Muscle layer of colon (tissue), 2 donors: ENCODE measurements around the gene IMMP2L.

Experiments used
- H3K27ac ChIP-seq: one replicate; pipeline ENCODE4 v1.7.0; 2013; ENCODE audit warnings: low read depth, mild to moderate bottlenecking, low read length, moderate library complexity
- H3K27me3 ChIP-seq, 2 donors: one replicate each; pipeline ENCODE4 v1.7.0; 2013; ENCODE audit warnings: low read length in 2 of 2, mild to moderate bottlenecking in 2 of 2; ENCODE audit not compliant: insufficient read depth in 2 of 2, control insufficient read depth in 1 of 2
- H3K36me3 ChIP-seq: one replicate; pipeline ENCODE4 v1.7.0; 2013; ENCODE audit warnings: mild to moderate bottlenecking, low read length; ENCODE audit not compliant: insufficient read depth
- H3K4me1 ChIP-seq: one replicate; pipeline ENCODE4 v1.7.0; 2013; ENCODE audit warnings: mild to moderate bottlenecking, low read length; ENCODE audit not compliant: insufficient read depth
- H3K4me3 ChIP-seq, 2 donors: one replicate each; pipeline ENCODE4 v1.7.0; 2013; ENCODE audit warnings: low read length in 2 of 2, low read depth in 1 of 2, mild to moderate bottlenecking in 1 of 2, moderate library complexity in 1 of 2
- H3K9ac ChIP-seq: one replicate; pipeline ENCODE4 v1.7.0; 2013; ENCODE audit warnings: low read length
- H3K9me3 ChIP-seq: one replicate; pipeline ENCODE4 v1.7.0; 2013; ENCODE audit warnings: mild to moderate bottlenecking, low read length
- donor health status: abdominal sarcoma.
- donor health status: Adenocarcinoma of cecum.

IMMP2L gene

DNA sequence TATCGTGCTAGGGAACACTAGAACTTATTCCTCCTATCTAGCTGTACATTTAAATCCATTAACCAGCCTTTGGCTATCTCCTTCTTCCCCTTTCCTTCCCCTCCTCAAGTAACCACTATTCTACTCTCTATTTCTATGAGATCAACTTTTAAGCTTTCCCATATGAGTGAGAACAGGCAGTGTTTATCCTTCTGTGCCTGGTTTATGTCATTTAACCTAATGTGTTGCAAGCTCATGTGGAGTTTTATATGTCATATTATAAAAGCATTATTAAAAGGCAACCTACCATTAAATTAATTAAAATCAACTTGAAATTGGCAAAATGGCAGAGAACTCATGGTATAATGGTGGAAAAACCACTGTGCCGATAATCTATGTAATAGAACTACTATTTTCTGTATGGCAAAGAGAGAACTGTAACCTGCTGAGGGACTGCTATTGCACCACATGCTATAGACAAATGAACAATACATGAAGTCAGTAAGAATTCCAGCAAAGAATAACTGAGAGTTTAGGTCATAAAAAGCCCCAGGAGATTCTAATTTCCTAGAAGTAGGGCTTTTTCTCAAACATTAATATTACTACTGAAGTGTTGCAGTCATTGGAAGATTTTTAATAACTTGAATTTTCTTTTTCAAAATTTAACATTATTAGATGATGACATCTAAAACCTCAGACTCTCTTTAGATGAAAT, 389.6 kb downstream of the IMMP2L start:
- Histone ChIP-seq H3K27me3 (no peaks in the 10 kb centered on the region), H3K27ac (no peak overlapping the region), H3K4me3 (no peak overlapping the region), H3K9ac (no peak overlapping the region), H3K36me3 (no peaks in the 10 kb centered on the region), H3K9me3 (no peaks in the 10 kb centered on the region), H3K4me1 (peaks cover 10% of the 10 kb centered on the region)

DNA sequence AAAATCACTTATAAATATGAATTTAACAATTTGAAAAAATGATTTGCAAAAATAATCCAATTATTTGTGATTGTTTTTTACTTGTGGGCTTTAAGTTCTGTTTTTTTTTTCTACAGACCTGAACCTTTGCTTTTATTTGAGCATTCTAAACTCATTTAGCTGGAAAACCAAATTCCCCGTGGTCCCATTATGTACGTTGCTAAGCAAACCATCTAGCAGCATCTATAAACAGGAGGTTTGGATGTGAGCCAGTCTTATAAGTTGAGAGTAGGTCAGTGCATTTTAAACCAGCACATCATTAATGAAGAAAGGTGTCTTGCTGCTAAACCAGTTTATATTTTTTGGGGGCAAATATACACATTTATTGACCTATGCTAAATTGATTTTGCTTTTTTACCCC, 394.1 kb downstream of the IMMP2L start:
- H3K9me3 ChIP-seq: no peaks in the 10 kb centered on the region
- H3K27ac ChIP-seq: no peak overlapping the region
- H3K9ac ChIP-seq: no peak overlapping the region
- peaks cover 10% of the 10 kb centered on the region for H3K4me1 ChIP-seq
- no peaks in the 10 kb centered on the region for H3K27me3 ChIP-seq
- no peaks in the 10 kb centered on the region for H3K36me3 ChIP-seq
- no peak overlapping the region for H3K4me3 ChIP-seq

DNA sequence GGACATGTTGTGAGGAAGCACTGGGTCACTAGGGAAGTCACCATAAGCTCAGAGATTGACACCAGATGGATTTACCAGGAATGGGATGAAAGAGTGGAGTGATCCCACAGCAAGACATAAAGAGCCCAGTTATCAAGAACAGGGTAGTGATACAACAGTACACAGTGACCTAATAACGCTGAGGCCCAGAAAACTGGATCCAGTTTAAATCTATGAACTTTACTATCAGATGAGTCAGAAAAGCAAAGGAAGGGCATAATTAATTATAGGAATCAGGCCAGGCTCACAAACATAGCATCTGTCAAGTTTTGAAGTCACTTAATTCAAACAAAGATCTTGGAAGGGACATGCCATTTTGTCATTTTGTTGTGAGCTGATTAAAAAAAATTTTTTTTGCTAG, 397.9 kb downstream of the IMMP2L start:
- H3K4me3 ChIP-seq: no peak overlapping the region
- H3K9ac ChIP-seq: no peak overlapping the region
- H3K36me3 ChIP-seq: no peaks in the 10 kb centered on the region
- H3K4me1 ChIP-seq: peaks cover 4% of the 10 kb centered on the region
- no peaks in the 10 kb centered on the region for H3K9me3 ChIP-seq
- H3K27ac ChIP-seq: no peak overlapping the region
- no peaks in the 10 kb centered on the region for H3K27me3 ChIP-seq

DNA sequence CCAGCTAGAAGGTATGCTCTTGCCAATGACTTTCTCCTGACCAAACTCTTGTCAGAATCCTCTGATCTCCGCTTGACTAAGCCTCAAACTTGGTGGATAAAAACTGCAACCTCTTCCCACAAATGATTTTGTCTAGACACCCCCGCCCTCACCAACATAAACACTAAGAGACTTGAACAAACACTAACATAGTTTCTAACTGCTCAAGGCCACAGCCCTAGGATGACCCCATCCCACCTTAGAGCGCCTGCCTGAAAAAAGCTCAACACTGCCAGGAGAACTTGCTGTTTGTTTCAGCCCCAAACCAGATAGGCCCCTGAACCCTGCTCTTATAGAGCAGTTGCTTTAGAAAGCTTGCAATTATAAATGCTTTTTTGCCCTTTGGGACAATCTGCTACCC, 399.6 kb downstream of the IMMP2L start:
- H3K9me3 ChIP-seq: no peaks in the 10 kb centered on the region
- no peaks in the 10 kb centered on the region for H3K27me3 ChIP-seq
- no peaks in the 10 kb centered on the region for H3K4me1 ChIP-seq
- H3K36me3 ChIP-seq: no peaks in the 10 kb centered on the region
- no peak overlapping the region for H3K27ac ChIP-seq
- no peak overlapping the region for H3K9ac ChIP-seq
- no peak overlapping the region for H3K4me3 ChIP-seq

DNA sequence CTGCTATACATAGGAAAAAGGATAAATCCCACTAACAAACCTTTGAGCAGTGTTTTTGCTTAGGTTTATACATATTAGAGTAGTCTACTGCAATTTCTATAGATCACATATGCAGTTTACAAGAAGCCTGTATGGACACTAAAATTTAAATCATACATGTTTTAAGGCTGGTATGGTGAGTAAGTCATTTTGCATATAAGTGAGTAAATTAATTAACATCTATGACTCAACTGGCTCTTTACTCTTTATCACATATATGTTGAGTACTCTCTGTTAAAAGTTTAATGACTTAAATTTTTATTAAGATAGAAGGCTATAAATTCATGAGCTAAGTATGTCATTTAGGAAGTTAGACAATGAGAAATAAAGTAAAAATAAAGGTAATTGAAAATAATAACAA, 402.0 kb downstream of the IMMP2L start:
- Histone ChIP-seq H3K27ac (no peak overlapping the region), H3K9me3 (no peaks in the 10 kb centered on the region), H3K27me3 (no peaks in the 10 kb centered on the region), H3K4me1 (no peaks in the 10 kb centered on the region), H3K36me3 (no peaks in the 10 kb centered on the region), H3K9ac (no peak overlapping the region), H3K4me3 (no peak overlapping the region)

DNA sequence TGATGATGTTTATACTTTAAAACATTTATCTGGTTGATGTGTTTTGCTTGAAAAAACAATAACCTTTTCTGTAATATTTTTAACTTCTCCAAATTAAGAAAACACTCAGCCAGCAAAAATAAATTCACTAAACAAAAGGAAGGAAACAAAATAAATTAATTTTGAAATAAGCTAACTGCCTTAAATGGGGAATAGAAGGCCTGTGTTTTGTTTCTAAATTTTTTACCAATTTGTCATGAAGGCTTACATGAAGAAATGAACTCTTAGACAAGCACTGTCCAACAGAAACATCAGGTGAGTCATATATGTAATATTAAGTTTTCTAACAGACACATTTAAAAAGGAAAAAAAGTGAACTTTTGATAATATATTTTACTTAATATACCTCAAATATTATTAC, 402.9 kb downstream of the IMMP2L start:
- Histone ChIP-seq H3K9ac (no peak overlapping the region), H3K27ac (no peak overlapping the region), H3K4me1 (no peaks in the 10 kb centered on the region), H3K4me3 (no peak overlapping the region), H3K9me3 (no peaks in the 10 kb centered on the region), H3K36me3 (no peaks in the 10 kb centered on the region), H3K27me3 (no peaks in the 10 kb centered on the region)

DNA sequence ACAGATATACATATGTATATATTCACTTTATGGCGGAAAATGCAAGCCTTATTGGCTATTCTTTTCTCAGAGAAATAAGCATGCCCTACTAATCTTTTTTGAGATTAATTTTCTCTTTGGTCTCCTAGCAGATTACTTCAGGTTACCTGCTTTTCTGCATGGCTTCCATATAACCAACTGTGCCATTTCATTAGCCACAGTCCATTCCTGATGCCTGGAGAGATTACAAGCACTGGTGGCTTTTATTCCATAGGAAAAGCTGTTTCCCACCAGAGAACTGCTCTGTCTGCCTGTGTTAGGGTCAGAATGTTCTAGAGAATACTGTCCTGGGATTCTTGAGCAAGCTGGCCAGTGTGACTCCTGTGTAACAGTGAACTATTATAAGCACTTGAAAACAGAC, 411.6 kb downstream of the IMMP2L start:
- Histone ChIP-seq H3K27ac (no peak overlapping the region), H3K27me3 (no peaks in the 10 kb centered on the region), H3K9me3 (no peaks in the 10 kb centered on the region), H3K9ac (no peak overlapping the region), H3K4me1 (no peaks in the 10 kb centered on the region), H3K4me3 (no peak overlapping the region), H3K36me3 (no peaks in the 10 kb centered on the region)

DNA sequence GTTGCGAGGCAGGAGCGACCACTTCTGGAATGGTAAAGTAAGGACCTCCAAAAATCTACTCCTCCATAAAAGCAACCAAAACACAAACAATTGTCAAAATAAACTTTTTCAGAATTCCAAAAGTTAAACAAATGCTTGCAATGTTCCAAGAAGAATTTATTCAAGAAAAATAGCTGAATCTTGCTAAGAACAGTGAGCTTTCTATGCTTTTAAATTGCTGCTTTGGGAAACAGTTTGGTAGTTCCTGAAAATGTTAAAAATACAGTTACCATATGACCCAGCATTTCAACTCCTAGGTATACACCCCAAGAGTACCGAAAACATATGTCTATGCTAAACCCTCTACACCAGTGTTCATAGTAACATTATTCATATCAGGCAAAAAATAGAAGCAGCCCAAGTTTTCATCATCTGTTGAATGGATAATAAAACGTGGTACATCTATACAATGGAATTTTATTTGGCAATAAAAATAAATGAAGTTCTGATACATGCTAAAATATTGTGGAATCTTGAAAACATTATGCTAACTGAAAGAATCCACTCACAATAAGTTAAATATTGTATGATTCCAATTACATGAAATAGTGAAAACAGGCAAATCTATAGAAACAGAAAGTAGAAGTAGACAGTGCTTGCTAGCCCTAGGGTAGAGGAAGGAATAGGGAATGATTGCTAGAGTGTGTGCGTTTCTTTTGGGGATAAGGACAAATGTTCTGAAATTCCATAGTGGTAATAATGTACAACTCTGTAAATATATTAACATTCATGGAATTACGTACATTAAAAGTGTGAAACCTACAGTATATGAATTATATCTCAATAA, 414.4 kb downstream of the IMMP2L start:
- Histone ChIP-seq H3K36me3 (no peaks in the 10 kb centered on the region), H3K27ac (no peak overlapping the region), H3K27me3 (no peaks in the 10 kb centered on the region), H3K4me3 (no peak overlapping the region), H3K9ac (no peak overlapping the region), H3K9me3 (no peaks in the 10 kb centered on the region), H3K4me1 (peaks cover 6% of the 10 kb centered on the region)

DNA sequence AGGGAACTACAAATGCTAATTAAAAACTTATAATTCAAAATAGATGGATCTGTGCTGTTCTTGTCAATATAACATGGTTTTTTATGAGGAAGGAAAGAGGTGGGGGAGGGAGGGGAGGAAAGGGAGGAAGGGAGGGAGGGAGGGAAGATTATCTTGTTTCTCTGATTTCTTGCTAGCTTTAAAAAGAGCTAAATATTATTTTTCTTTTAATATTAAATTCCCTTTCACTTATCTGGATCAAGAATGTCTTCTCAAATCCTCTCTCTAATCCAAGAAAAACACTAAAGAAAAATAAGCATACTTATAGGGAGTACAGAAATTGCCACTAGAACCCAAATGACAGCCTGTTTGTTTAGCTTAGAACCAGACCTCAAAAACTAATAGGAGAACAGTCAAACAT, 416.2 kb downstream of the IMMP2L start:
- H3K36me3 ChIP-seq: no peaks in the 10 kb centered on the region
- H3K9me3 ChIP-seq: no peaks in the 10 kb centered on the region
- H3K27ac ChIP-seq: no peak overlapping the region
- H3K9ac ChIP-seq: no peak overlapping the region
- H3K27me3 ChIP-seq: no peaks in the 10 kb centered on the region
- H3K4me3 ChIP-seq: no peak overlapping the region
- peaks cover 6% of the 10 kb centered on the region for H3K4me1 ChIP-seq

DNA sequence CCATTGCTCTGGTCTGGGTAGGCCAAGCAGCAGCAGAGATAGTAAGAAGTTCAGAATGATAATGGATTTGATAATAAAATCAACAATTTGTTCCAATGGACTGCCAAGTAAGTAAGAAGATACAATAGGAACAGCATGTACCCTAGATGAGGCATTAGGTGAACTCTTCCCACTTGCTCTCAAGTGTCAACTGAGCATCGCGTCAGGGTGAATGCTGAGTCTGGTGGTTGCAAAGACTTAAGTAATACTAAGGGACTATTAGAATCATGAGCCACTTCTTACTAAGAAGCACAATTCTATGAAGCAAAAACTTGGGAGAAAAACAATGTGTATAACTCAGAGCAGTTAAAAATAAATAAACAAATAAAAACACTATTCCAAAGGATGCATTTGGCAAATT, 416.8 kb downstream of the IMMP2L start:
- Histone ChIP-seq H3K4me3 (no peak overlapping the region), H3K9me3 (no peaks in the 10 kb centered on the region), H3K9ac (no peak overlapping the region), H3K36me3 (no peaks in the 10 kb centered on the region), H3K4me1 (peaks cover 6% of the 10 kb centered on the region), H3K27ac (no peak overlapping the region), H3K27me3 (no peaks in the 10 kb centered on the region)

DNA sequence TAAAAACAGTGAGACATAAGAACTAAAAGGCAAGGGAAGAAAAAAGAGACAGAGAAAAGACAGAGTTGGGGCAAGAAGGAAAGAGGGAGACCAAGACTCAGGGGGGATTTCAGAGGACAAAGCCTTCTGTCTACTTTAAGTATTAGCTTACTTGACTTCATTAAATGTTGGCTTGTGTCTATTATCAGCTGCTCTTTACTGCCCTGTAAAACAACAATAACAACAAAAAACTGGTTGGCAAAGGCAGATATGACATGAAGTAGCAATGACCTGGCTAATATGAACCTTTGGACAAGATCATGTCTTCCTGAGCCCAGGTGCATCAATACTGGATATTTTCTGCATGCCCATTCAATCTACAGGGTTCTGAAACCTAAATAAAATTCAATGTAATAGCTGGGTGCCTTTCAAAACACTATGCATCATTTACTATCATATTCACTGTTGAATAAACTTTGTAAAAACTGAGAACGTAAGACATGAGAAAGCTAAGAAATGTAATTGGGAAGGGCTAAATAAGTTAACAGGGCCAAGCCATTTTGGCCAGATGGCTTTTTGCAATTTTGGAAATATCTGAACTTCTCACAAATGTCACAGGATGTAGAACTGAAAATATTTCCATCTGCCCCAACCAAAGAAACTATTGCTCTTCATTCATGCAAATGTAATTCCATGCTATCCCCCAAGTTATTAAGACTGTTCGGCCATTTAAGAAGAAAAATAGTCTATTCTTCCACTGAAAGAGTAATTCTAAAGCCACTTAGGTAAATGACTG, 422.0 kb downstream of the IMMP2L start:
- H3K36me3 ChIP-seq: no peaks in the 10 kb centered on the region
- no peak overlapping the region for H3K27ac ChIP-seq
- no peaks in the 10 kb centered on the region for H3K27me3 ChIP-seq
- peaks cover 32% of the 10 kb centered on the region for H3K4me1 ChIP-seq
- H3K9ac ChIP-seq: no peak overlapping the region
- H3K9me3 ChIP-seq: no peaks in the 10 kb centered on the region
- no peak overlapping the region for H3K4me3 ChIP-seq
